K562 (cell line): ENCODE data around the gene RABGAP1L. TPM values are rescaled to one million over a fixed set of nuclear protein-coding genes. Genes with fewer than 3 reads are reported as not detected.

Experiments
- ATF7 ChIP-seq: fragments of 450-650 bp; IDR thresholded peaks from 2 replicates; pipeline ENCODE4 v1.7.1; 2014; ENCODE audit warnings: mild to moderate bottlenecking, moderate library complexity
- BACH1 ChIP-seq: fragments of 200-800 bp; sonication (Bioruptor generic); IDR thresholded peaks from 2 replicates; pipeline ENCODE4 v1.6.1; 2016; ENCODE audit warnings: missing genetic modification characterization, missing compliant biosample characterization
- EHMT2 ChIP-seq: fragments of 450-650 bp; IDR thresholded peaks from 2 replicates; pipeline ENCODE4 v1.6.1; 2018; ENCODE audit warnings: antibody characterized with exemption
- IRF2 ChIP-seq: sonication (generic); formaldehyde crosslinking; IDR thresholded peaks from 2 replicates; pipeline ENCODE4 v1.8.1; 2022; ENCODE audit warnings: mild to moderate bottlenecking, missing genetic modification reagents
- KLF13 ChIP-seq: fragments of 450-650 bp; IDR thresholded peaks from 2 replicates; pipeline ENCODE4 v1.6.1; 2016; ENCODE audit warnings: missing genetic modification characterization, low read depth, mild to moderate bottlenecking, missing compliant biosample characterization, moderate library complexity, borderline replicate concordance
- PATZ1 ChIP-seq: fragments of 250-450 bp; sonication (Bioruptor Pico); IDR thresholded peaks from 2 replicates; pipeline ENCODE4 v1.5.0; 2020; ENCODE audit warnings: mild to moderate bottlenecking, borderline replicate concordance
- SAFB2 ChIP-seq: fragments of 200-400 bp; formaldehyde crosslinking; IDR thresholded peaks from 2 replicates; pipeline ENCODE4 v1.6.1; 2018; ENCODE audit warnings: borderline replicate concordance, low read length, low read depth, moderate library complexity; ENCODE audit not compliant: severe bottlenecking
- SMAD2 ChIP-seq: fragments of 150-350 bp; IDR thresholded peaks from 2 replicates; pipeline ENCODE4 v1.6.1; 2014; ENCODE audit warnings: low read depth, mild to moderate bottlenecking, low read length
- SMARCA4 ChIP-seq: fragments of 450-650 bp; IDR thresholded peaks from 2 replicates; pipeline ENCODE4 v1.6.1; 2016
- SOX6 ChIP-seq: fragments of 450-650 bp; IDR thresholded peaks from 2 replicates; pipeline ENCODE4 v1.6.1; 2014; ENCODE audit warnings: mild to moderate bottlenecking
- TRIM25 ChIP-seq: fragments of 450-650 bp; IDR thresholded peaks from 2 replicates; pipeline ENCODE4 v1.7.0; 2016; ENCODE audit warnings: borderline replicate concordance
- ZBTB11 ChIP-seq, 3 experiments: fragments of 200-800 bp in 1 of 3; fragments of 250-450 bp in 1 of 3; fragments of 450-650 bp in 1 of 3; sonication (Bioruptor Pico) in 1 of 3; sonication (Bioruptor generic) in 1 of 3; formaldehyde crosslinking in 1 of 3; IDR thresholded peaks; 2 replicates each; pipeline versions ENCODE4 v1.6.1 to v1.8.0; 2016 to 2022; ENCODE audit warnings: mild to moderate bottlenecking in 2 of 3, missing genetic modification characterization in 2 of 3, missing compliant biosample characterization in 1 of 3, moderate library complexity in 1 of 3
- ZC3H4 ChIP-seq: sonication (generic); formaldehyde crosslinking; IDR thresholded peaks from 2 replicates; pipeline ENCODE4 v1.9.0; 2021; ENCODE audit warnings: missing genetic modification reagents, borderline replicate concordance
- ZFP1 ChIP-seq: fragments of 450-650 bp; formaldehyde crosslinking; IDR thresholded peaks from 2 replicates; pipeline ENCODE4 v1.4.0; 2020; ENCODE audit warnings: mild to moderate bottlenecking, mixed read lengths
- ZFP36 ChIP-seq: fragments of 150-350 bp; IDR thresholded peaks from 2 replicates; pipeline ENCODE4 v1.6.1; 2018; ENCODE audit warnings: low read length, low read depth; ENCODE audit not compliant: partially characterized antibody
- polyA plus RNA-seq, 8 experiments: library from polyadenylated mRNA; depleted of rRNA in 4 of 8; stranded (reverse) in 5 of 8; unstranded in 3 of 8; fragments of >200 nt; fragmentation: Nextera tagmentation in 2 of 8; fragmentation: Illumina TruSeq in 1 of 8; extraction: Ambion mirVana in 2 of 8; extraction: Trizol in 1 of 8; gene quantifications; 2 replicates each; pipeline versions ENCODE4 v1.2.1 to v1.2.3, GENCODE V29; 2011 to 2014; ENCODE audit warnings: inconsistent platforms in 1 of 8, missing spikeins in 1 of 8
- total RNA-seq, 7 experiments: library from RNA; depleted of rRNA in 6 of 7; stranded (reverse); fragments of >200 nt in 6 of 7; fragmentation: Illumina TruSeq in 2 of 7; extraction: Trizol in 2 of 7; gene quantifications; 2 replicates each; pipeline versions ENCODE4 v1.2.1 to v1.2.3, GENCODE V29; 2011 to 2021; ENCODE audit warnings: low replicate concordance in 1 of 7

RABGAP1L gene
- total and polyA plus RNA-seq, 9 of the 15 experiments (the other 6 are each of a cell fraction or from before 2014, with no cell fraction given): 16.5 to 44.9 (median 26.7) TPM

GRCh38 chr1:174308604-174309003, 149.3 kb downstream of the RABGAP1L start (continued):
- TF ChIP-seq ZC3H4 (CRISPR knock-in tag) (no peak), SMARCA4 (no peak), SOX6 (peak; percentile 48; the same call in 1 of the 2 replicates), IRF2 (CRISPR knock-in tag) (no peak), ZBTB11 (CRISPR knock-in tag; IDR thresholded peaks at IDR 0.05) (no peak), EHMT2 (no peak), BACH1 (tag) (no peak), ATF7 (peak; percentile 18; the same call in 1 of the 2 replicates), SAFB2 (no peak), SMAD2 (no peak), KLF13 (tag) (no peak), TRIM25 (no peak), ZFP1 (CRISPR knock-in tag) (no peak), PATZ1 (no peak), ZFP36 (no peak)
